Heart right ventricle (tissue), 16 donors: ENCODE data around the gene ACOXL. TPM values are rescaled to one million over a fixed set of nuclear protein-coding genes. Genes with fewer than 3 reads are reported as not detected.
A peak's percentile ranks its signal among the peaks of the same experiment; 100 is the strongest.

Source experiments
- ATAC-seq, 8 donors: fragments of 200-7000 bp; cut with Tn5 transposase; one replicate each; pipeline ENCODE4 v1.9.1; 2020; ENCODE audit warnings: mild to moderate bottlenecking in 8 of 8, moderate library complexity in 8 of 8, moderate number of reproducible peaks in 1 of 8
- DNase-seq, 2 donors: peaks; one replicate each; pipeline ENCODE4 v3.0.0-alpha.2; 2020
- H3K27ac ChIP-seq, 10 donors: fragments of 200-600 bp; sonication (generic) in 2 of 10; one replicate each; pipeline versions ENCODE4 v1.5.0 to v1.8.0; 2020 to 2022; ENCODE audit warnings: mild to moderate bottlenecking in 3 of 10
- H3K27me3 ChIP-seq, 7 donors: fragments of 200-600 bp; one replicate each; pipeline ENCODE4 v1.8.0; 2021 to 2022; ENCODE audit warnings: mild to moderate bottlenecking in 2 of 7
- H3K36me3 ChIP-seq, 9 donors: fragments of 200-600 bp; sonication (generic) in 1 of 9; one replicate each; pipeline versions ENCODE4 v1.5.0 to v1.8.0; 2020 to 2022; ENCODE audit warnings: mild to moderate bottlenecking in 2 of 9
- H3K4me1 ChIP-seq, 9 donors: fragments of 200-600 bp; sonication (generic) in 1 of 9; one replicate each; pipeline versions ENCODE4 v1.5.0 to v1.8.0; 2020 to 2022; ENCODE audit warnings: mild to moderate bottlenecking in 4 of 9
- H3K4me3 ChIP-seq, 10 donors: fragments of 200-600 bp; sonication (generic) in 2 of 10; one replicate each; pipeline versions ENCODE4 v1.5.0 to v1.8.0; 2020 to 2022; ENCODE audit warnings: mild to moderate bottlenecking in 7 of 10, moderate library complexity in 2 of 10
- H3K9me3 ChIP-seq, 11 donors: fragments of 200-600 bp in 10 of 11; sonication (generic) in 2 of 11; one replicate each; pipeline versions ENCODE4 v1.5.0 to v1.8.0; 2013 to 2022; ENCODE audit warnings: mild to moderate bottlenecking in 2 of 11, control low read depth in 1 of 11, moderate library complexity in 1 of 11
- WGBS, 2 donors: extraction: QIAGEN DNeasy Blood & Tissue Kit; methylation state at CpG; one replicate each; pipeline ENCODE4 v1.1.7; 2013; ENCODE audit warnings: inconsistent platforms in 1 of 2; 5-methylcytosine and 5-hydroxymethylcytosine counted together
- intact Hi-C, 10 donors: fragments of 100-400 bp; cut with DNase I; formaldehyde crosslinking; loops; one replicate each; pipeline versions ENCODE4 v1.11.1 to v1.14.2; 2022
- polyA plus RNA-seq, 2 donors: library from polyadenylated mRNA; stranded (reverse); fragments of 200-250 nt; gene quantifications; one replicate each; pipeline ENCODE4 v1.2.3, GENCODE V29; 2013
- total RNA-seq, 10 donors: library from RNA; stranded (reverse); fragmentation: NEBNext Ultra II Directional in 3 of 10; extraction: Animal tissue kit (Norgen Biotek cat#: 25700) in 3 of 10; gene quantifications; one replicate each; pipeline versions ENCODE4 v1.2.1 to v1.2.4, GENCODE V29; 2021 to 2023
- TF ChIP-seq, protein P1 (sequence below), 9 donors: fragments of 200-600 bp; sonication (generic) in 2 of 9; IDR thresholded peaks; one replicate each; pipeline versions ENCODE4 v1.5.0 to v1.8.0; 2021 to 2022; ENCODE audit warnings: antibody characterized with exemption in 9 of 9, mild to moderate bottlenecking in 5 of 9, moderate library complexity in 1 of 9
- donor health status: Arrhythmogenic right ventricular cardiomyopathy.
- donor health status: ischemic (EF 13 %, LVEDD 7.1; RV severe dilation, severe dysfunction).
- donor health status: healthy with polysubstance abuse.
- donor health status: DM: no; HTN: yes; CAD: no.
- donor health status: DM: no; HTN: no; CAD: no.
- donor health status: ischemic (EF 25% LVEDD 6.9; RV normal size, moderate dysfunction).
- donor health status: ischemic (EF 25% LVEDD 5.7; RV mildly dilated, moderate dysfunction).
- donor health status: healthy.
- donor health status: DM: yes; HTN: yes; CAD: no.
- donor health status: Ischemic cardiomyopathy.
- donor health status: ischemic (EF 35%, LVEDD 5.7; RV mildly dilated, moderate dysfunction).
- donor health status: nonischemic (EF 11% LVEDD 7.7; RV severe dilation, severe dysfunction).
- donor health status: DM: yes; HTN: yes; CAD: no.
- donor health status: PGD.
- donor health status: ischemic (EF 29% LVEDD 5.4; RV normal size, mild dysfunction).
- donor health status: nonischemic (EF 23%, LVEDD 6.1; RV moderate dilation, normal function).

ACOXL gene
- total and polyA plus RNA-seq, 12 donors: not detected

DNA sequence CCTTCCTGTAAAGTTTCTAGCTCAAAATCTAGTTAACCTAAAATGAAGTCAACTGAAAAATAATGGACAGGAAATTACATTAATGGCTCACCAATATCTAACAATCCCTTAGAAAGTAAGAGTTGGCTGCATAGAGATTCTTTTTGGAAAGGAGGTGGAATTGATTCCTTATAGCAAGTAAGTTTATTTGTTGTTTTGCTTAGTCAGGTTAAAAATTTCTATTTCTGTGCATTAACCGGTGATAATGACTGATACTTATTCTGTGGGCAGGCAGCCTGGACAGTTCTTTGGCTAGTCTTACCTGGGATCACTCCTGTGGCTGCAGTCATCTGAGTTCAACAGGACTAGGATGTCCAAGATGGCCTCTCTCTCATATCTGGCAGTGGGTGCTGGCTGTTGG is 381.5 kb downstream of the ACOXL start:
- H3K27ac ChIP-seq: no peak overlapping the region
- H3K4me1 ChIP-seq: peaks cover 0 to 24% (median 22%) of the 10 kb centered on the region in 9 donors
- WGBS, 2 donors: 84 to 95% methylated on average over 1 of the region's 1 CpG
- H3K4me3 ChIP-seq: no peak overlapping the region
- H3K9me3 ChIP-seq: no peaks in the 10 kb centered on the region
- intact Hi-C loops: loop anchor here in 7 of 10 donors (5.0 to 10.0 kb wide), 4 partner anchors 299 to 591 kb away; no protein-coding TSS in a partner anchor
- no peaks in the 10 kb centered on the region for H3K36me3 ChIP-seq
- no peak for DNase-seq
- ATAC-seq: no peak
- TF ChIP-seq, protein P1, sequence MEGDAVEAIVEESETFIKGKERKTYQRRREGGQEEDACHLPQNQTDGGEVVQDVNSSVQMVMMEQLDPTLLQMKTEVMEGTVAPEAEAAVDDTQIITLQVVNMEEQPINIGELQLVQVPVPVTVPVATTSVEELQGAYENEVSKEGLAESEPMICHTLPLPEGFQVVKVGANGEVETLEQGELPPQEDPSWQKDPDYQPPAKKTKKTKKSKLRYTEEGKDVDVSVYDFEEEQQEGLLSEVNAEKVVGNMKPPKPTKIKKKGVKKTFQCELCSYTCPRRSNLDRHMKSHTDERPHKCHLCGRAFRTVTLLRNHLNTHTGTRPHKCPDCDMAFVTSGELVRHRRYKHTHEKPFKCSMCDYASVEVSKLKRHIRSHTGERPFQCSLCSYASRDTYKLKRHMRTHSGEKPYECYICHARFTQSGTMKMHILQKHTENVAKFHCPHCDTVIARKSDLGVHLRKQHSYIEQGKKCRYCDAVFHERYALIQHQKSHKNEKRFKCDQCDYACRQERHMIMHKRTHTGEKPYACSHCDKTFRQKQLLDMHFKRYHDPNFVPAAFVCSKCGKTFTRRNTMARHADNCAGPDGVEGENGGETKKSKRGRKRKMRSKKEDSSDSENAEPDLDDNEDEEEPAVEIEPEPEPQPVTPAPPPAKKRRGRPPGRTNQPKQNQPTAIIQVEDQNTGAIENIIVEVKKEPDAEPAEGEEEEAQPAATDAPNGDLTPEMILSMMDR (IDR thresholded peaks at IDR 0.05): no peak
- H3K27me3 ChIP-seq: peaks cover 0 to 79% (median 50%) of the 10 kb centered on the region in 7 donors

DNA sequence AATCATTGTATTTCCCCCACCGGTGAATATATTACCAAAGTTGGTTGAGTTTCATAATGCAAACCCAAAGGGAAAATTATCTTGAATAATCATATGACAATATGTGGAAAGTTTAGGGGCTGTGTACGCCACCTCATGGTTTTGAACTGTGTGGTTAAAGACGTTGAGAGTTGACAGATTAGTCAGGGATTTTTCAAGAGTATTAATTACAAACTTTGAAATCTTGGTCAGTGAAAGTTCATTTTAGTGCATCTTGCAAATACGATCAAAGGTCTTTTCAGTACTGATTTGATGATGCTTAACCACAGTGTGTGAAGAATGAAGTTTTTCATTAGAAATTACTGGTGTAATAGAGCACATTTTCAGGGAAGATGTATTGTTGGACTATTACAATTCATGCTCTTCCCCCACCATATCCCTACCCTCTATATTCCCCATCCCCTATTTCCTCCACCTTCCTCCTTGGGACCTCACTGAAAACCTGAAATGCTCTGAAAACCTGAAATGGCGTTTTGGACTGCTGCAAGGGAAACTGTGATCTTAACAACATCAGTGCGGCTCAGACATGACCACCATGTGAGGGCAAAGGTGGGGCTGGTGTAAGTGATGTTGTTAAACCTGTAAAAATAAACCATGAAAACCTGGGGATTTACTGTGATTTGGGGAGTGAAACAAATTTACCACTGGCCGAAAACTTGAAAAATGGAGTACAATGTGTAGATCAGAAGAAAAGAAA is 383.8 kb downstream of the ACOXL start:
- intact Hi-C loops: loop anchor here in 8 of 10 donors (5.0 to 10.0 kb wide), 6 partner anchors 299 to 589 kb away; no protein-coding TSS in a partner anchor
- no peak for ATAC-seq
- Histone ChIP-seq H3K27me3 (peaks cover 0 to 83% (median 58%) of the 10 kb centered on the region in 7 donors), H3K27ac (no peak overlapping the region), H3K4me1 (peaks cover 0 to 41% (median 39%) of the 10 kb centered on the region in 9 donors), H3K4me3 (no peak overlapping the region), H3K36me3 (no peaks in the 10 kb centered on the region), H3K9me3 (no peaks in the 10 kb centered on the region)
- 76 to 79% methylated on average over 7 of the region's 7 CpGs for WGBS, 2 donors
- TF ChIP-seq, protein P1 (IDR thresholded peaks at IDR 0.05): no peak
- DNase-seq: no peak

DNA sequence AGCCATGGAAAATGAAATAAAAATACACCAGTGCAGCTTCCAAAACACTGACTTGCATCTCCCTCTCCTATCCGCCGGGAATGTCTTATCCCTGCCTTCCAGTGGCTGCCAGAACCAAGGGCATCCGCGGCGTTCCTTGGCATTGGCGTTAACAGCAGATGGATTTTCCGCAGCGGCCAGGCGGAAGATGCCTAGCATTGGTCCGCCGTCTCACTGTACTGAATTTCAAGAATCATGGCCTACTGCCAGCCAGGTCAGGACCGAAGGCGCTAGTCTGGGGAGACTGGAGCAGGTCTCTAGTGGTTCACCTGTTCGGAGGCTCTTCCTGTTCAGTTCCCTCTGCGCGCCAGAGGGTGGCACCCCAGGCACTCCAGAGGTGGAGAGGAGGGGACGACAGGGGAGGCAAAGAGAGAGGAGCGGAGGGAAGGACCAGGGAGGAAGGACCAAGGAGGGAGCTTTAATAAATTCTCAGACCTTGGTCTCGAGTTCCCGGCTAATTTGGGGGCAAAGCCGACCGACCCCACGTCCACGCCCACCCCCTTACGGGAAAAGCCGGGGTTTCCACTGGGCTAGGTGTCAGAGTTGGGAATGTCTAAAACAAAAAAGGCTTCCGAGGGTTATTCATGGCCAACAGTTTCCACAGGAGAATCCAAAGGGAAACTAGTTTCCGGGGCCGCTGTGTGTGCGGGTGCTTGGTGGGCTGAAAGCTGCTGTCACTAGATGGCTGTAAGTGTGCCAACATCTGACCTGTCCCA is 384.6 kb downstream of the ACOXL start:
- DNase-seq (peak; percentile 73 to 74), ATAC-seq (peak; percentile 37 to 79 (median 68))
- TF ChIP-seq, protein P1 (IDR thresholded peaks at IDR 0.05): peak; percentile 79 to 95 (median 89)
- H3K4me3 ChIP-seq: peak overlapping the region in 9 of 10 donors; percentile 36 to 96 (median 83)
- H3K27ac ChIP-seq: peak overlapping the region in 1 of 10 donors; percentile 70
- no peaks in the 10 kb centered on the region for H3K36me3 ChIP-seq
- peaks cover 0 to 49% (median 46%) of the 10 kb centered on the region in 9 donors for H3K4me1 ChIP-seq
- H3K27me3 ChIP-seq: peaks cover 0 to 81% (median 54%) of the 10 kb centered on the region in 7 donors
- WGBS, 2 donors: 4 to 6% methylated on average over 30 of the region's 30 CpGs
- no peaks in the 10 kb centered on the region for H3K9me3 ChIP-seq
- intact Hi-C loops: loop anchor here in 8 of 10 donors (5.0 to 10.0 kb wide), 6 partner anchors 300 to 588 kb away; no protein-coding TSS in a partner anchor
